SK-N-SH (cell line): Measurements from ENCODE around the gene ATP6V1G3.

ENCODE experiments used
- SIN3A ChIP-seq: IDR thresholded peaks from 2 replicates; pipeline ENCODE4 v1.6.1; 2012; ENCODE audit warnings: low read depth, mild to moderate bottlenecking, low read length, moderate library complexity, borderline replicate concordance
- TF ChIP-seq, protein P1 (sequence below): fragments of 200-600 bp; sonication (generic); IDR thresholded peaks from 2 replicates; pipeline ENCODE4 v1.6.1; 2017; ENCODE audit warnings: antibody characterized with exemption, mild to moderate bottlenecking, moderate library complexity
- TF ChIP-seq, protein P2 (sequence below): IDR thresholded peaks from 2 replicates; pipeline ENCODE4; 2012
- TF ChIP-seq, protein P3 (sequence below): fragments of 150-350 bp; IDR thresholded peaks from 2 replicates; pipeline ENCODE4 v1.6.1; 2017; ENCODE audit warnings: antibody characterized with exemption, low read length, low read depth, borderline replicate concordance

DNA sequence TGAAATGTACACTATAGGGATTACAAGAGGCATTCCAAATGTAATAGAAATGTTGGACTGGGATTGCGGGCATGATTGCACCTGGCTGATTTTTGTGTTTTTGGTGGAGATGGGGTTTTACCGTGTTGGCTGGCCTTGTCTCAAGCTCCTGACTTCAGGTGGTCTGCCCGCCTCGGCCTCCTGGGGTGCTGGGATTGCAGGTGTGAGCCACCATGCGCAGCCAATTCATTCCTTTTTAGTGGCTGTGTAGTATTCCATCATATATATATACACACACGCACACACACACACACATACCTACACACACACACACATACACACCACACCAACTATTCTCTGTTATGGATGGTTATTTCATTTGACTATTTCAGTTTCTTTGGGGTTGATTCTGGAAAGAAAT is 4.7 kb upstream of the ATP6V1G3 start:
- TF ChIP-seq, protein P1, sequence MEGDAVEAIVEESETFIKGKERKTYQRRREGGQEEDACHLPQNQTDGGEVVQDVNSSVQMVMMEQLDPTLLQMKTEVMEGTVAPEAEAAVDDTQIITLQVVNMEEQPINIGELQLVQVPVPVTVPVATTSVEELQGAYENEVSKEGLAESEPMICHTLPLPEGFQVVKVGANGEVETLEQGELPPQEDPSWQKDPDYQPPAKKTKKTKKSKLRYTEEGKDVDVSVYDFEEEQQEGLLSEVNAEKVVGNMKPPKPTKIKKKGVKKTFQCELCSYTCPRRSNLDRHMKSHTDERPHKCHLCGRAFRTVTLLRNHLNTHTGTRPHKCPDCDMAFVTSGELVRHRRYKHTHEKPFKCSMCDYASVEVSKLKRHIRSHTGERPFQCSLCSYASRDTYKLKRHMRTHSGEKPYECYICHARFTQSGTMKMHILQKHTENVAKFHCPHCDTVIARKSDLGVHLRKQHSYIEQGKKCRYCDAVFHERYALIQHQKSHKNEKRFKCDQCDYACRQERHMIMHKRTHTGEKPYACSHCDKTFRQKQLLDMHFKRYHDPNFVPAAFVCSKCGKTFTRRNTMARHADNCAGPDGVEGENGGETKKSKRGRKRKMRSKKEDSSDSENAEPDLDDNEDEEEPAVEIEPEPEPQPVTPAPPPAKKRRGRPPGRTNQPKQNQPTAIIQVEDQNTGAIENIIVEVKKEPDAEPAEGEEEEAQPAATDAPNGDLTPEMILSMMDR: no peak
- TF ChIP-seq SIN3A: no peak
- TF ChIP-seq, protein P2, sequence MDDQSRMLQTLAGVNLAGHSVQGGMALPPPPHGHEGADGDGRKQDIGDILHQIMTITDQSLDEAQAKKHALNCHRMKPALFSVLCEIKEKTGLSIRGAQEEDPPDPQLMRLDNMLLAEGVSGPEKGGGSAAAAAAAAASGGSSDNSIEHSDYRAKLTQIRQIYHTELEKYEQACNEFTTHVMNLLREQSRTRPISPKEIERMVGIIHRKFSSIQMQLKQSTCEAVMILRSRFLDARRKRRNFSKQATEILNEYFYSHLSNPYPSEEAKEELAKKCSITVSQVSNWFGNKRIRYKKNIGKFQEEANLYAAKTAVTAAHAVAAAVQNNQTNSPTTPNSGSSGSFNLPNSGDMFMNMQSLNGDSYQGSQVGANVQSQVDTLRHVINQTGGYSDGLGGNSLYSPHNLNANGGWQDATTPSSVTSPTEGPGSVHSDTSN: no peak
- TF ChIP-seq, protein P3, sequence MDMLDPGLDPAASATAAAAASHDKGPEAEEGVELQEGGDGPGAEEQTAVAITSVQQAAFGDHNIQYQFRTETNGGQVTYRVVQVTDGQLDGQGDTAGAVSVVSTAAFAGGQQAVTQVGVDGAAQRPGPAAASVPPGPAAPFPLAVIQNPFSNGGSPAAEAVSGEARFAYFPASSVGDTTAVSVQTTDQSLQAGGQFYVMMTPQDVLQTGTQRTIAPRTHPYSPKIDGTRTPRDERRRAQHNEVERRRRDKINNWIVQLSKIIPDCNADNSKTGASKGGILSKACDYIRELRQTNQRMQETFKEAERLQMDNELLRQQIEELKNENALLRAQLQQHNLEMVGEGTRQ: no peak
